ENCODE measurements around the gene FIGNL2. TPM values are rescaled to one million over a fixed set of nuclear protein-coding genes. Genes with fewer than 3 reads are reported as not detected.

FIGNL2 gene
- total RNA-seq, 1 experiment from 2014 or later = not detected

DNA sequence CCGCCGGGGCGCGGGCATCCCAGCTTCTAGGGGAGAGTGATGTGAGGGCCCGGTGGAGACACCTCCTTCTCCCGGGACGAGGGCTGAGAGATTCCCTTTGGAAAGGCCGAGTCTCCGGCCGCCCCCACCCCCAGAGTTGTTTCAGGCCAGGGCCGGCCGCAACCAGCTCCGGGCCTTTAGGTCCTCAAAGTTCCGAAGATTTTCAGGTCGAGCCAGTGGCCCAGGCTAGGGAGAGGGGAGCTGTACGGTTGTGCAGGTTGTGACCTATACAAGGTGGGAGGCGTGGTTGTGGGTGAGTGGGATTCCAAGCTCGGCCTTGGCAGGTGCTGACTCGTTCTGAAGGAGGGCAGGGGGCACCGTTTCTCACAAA lies 21.0 kb upstream of the FIGNL2 start:
- no peaks in the 10 kb centered on the region for H3K4me1 ChIP-seq (ENCODE audit: insufficient read depth, low read length)
- no peaks in the 10 kb centered on the region for H3K27me3 ChIP-seq (ENCODE audit: low read length)
- no peak overlapping the region for H2AFZ ChIP-seq (ENCODE audit: low read length)
- no peak overlapping the region for H3K27ac ChIP-seq (ENCODE audit: low read length)
- no peak for ATAC-seq
- H3K36me3 ChIP-seq (ENCODE audit: low read depth, low read length) = no peaks in the 10 kb centered on the region
- H4K20me1 ChIP-seq (ENCODE audit: low read length) = no peaks in the 10 kb centered on the region
- H3K4me2 ChIP-seq (ENCODE audit: low read length) = no peak overlapping the region
- H3K9ac ChIP-seq (ENCODE audit: low read length) = no peak overlapping the region
- ChIA-PET CTCF (no interaction called here), POLR2A (ENCODE audit: unreplicated experiment) (no interaction called here)
- no peaks in the 10 kb centered on the region for H3K9me3 ChIP-seq (ENCODE audit: low read length)
- intact Hi-C loops (cut with micrococcal nuclease) = no loop called here
- H3K4me3 ChIP-seq (ENCODE audit: low read length) = no peak overlapping the region
- no peak for DNase-seq
- BruUV-seq (replicated peaks) = no TSS peak
- no peaks in the 10 kb centered on the region for H3K9me2 ChIP-seq (replicated peaks; ENCODE audit: low read length)
- no peaks in the 10 kb centered on the region for H3K79me2 ChIP-seq (ENCODE audit: low read length)
- H3F3A ChIP-seq (ENCODE audit: low read length, unreplicated experiment) = no peaks in the 10 kb centered on the region
- TF ChIP-seq EZH2phosphoT487 (IDR thresholded peaks at IDR 0.05; ENCODE audit: borderline replicate concordance, low read length) (no peak), EZH2 (IDR thresholded peaks at IDR 0.05; ENCODE audit: low read length, unreplicated experiment) (no peak)
- TF ChIP-seq, protein P1, sequence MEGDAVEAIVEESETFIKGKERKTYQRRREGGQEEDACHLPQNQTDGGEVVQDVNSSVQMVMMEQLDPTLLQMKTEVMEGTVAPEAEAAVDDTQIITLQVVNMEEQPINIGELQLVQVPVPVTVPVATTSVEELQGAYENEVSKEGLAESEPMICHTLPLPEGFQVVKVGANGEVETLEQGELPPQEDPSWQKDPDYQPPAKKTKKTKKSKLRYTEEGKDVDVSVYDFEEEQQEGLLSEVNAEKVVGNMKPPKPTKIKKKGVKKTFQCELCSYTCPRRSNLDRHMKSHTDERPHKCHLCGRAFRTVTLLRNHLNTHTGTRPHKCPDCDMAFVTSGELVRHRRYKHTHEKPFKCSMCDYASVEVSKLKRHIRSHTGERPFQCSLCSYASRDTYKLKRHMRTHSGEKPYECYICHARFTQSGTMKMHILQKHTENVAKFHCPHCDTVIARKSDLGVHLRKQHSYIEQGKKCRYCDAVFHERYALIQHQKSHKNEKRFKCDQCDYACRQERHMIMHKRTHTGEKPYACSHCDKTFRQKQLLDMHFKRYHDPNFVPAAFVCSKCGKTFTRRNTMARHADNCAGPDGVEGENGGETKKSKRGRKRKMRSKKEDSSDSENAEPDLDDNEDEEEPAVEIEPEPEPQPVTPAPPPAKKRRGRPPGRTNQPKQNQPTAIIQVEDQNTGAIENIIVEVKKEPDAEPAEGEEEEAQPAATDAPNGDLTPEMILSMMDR (conservative IDR thresholded peaks at IDR 0.05; ENCODE audit: low read depth, low read length) = no peak

- POLR2A ChIA-PET (ENCODE audit: unreplicated experiment) = no interaction called here
- no peaks in the 10 kb centered on the region for H3F3A ChIP-seq (ENCODE audit: low read length, unreplicated experiment)
- no peak overlapping the region for H3K4me2 ChIP-seq (ENCODE audit: low read length)
- no peaks in the 10 kb centered on the region for H3K9me2 ChIP-seq (replicated peaks; ENCODE audit: low read length)
- no peak for DNase-seq
- H3K4me3 ChIP-seq (ENCODE audit: low read length) = no peak overlapping the region
- no peak for ATAC-seq
- no peaks in the 10 kb centered on the region for H3K4me1 ChIP-seq (ENCODE audit: insufficient read depth, low read length)
- no peak overlapping the region for H3K9ac ChIP-seq (ENCODE audit: low read length)
- H3K79me2 ChIP-seq (ENCODE audit: low read length) = no peaks in the 10 kb centered on the region
- no peaks in the 10 kb centered on the region for H4K20me1 ChIP-seq (ENCODE audit: low read length)
- no peak overlapping the region for H3K27ac ChIP-seq (ENCODE audit: low read length)
- no peaks in the 10 kb centered on the region for H3K9me3 ChIP-seq (ENCODE audit: low read length)
- intact Hi-C loops (cut with micrococcal nuclease) = no loop called here
- H2AFZ ChIP-seq (ENCODE audit: low read length) = no peak overlapping the region
- no peaks in the 10 kb centered on the region for H3K36me3 ChIP-seq (ENCODE audit: low read depth, low read length)
- no peaks in the 10 kb centered on the region for H3K27me3 ChIP-seq (ENCODE audit: low read length)
- TF ChIP-seq EZH2 (IDR thresholded peaks at IDR 0.05; ENCODE audit: low read length, unreplicated experiment) (no peak), EZH2phosphoT487 (IDR thresholded peaks at IDR 0.05; ENCODE audit: borderline replicate concordance, low read length) (no peak)
- TF ChIP-seq, protein P1 (conservative IDR thresholded peaks at IDR 0.05; ENCODE audit: low read depth, low read length) = no peak
- CTCF ChIA-PET = no interaction called here
- BruUV-seq (replicated peaks) = no TSS peak
Observed at GRCh38 chr12:51868821-51869495, 20.4 kb upstream of the FIGNL2 start.

GRCh38 chr12:51867796-51868428 lies 19.4 kb upstream of the FIGNL2 start:
- Histone ChIP-seq H2AFZ (ENCODE audit: low read length) (no peak overlapping the region), H3K9ac (ENCODE audit: low read length) (no peak overlapping the region), H3K9me2 (replicated peaks; ENCODE audit: low read length) (no peaks in the 10 kb centered on the region), H3K27ac (ENCODE audit: low read length) (no peak overlapping the region), H4K20me1 (ENCODE audit: low read length) (no peaks in the 10 kb centered on the region), H3K36me3 (ENCODE audit: low read depth, low read length) (no peaks in the 10 kb centered on the region), H3K4me2 (ENCODE audit: low read length) (no peak overlapping the region), H3K27me3 (ENCODE audit: low read length) (no peaks in the 10 kb centered on the region), H3K9me3 (ENCODE audit: low read length) (no peaks in the 10 kb centered on the region), H3K79me2 (ENCODE audit: low read length) (no peaks in the 10 kb centered on the region), H3F3A (ENCODE audit: low read length, unreplicated experiment) (no peaks in the 10 kb centered on the region), H3K4me3 (ENCODE audit: low read length) (no peak overlapping the region), H3K4me1 (ENCODE audit: insufficient read depth, low read length) (no peaks in the 10 kb centered on the region)
- TF ChIP-seq, protein P1 (conservative IDR thresholded peaks at IDR 0.05; ENCODE audit: low read depth, low read length) = no peak
- TF ChIP-seq EZH2 (IDR thresholded peaks at IDR 0.05; ENCODE audit: low read length, unreplicated experiment) = no peak
- TF ChIP-seq EZH2phosphoT487 (IDR thresholded peaks at IDR 0.05; ENCODE audit: borderline replicate concordance, low read length) = no peak
- ChIA-PET CTCF (no interaction called here), POLR2A (ENCODE audit: unreplicated experiment) (no interaction called here)
- intact Hi-C loops (cut with micrococcal nuclease) = no loop called here
- ATAC-seq (no peak), DNase-seq (no peak)
- no TSS peak for BruUV-seq (replicated peaks)

Measured in PC-3 (cell line).